OCI-LY3 (cell line): ENCODE data around the gene CTTNBP2NL.

ENCODE experiments used
- H2AFZ ChIP-seq: fragments of 200-600, 300-600 bp; shearing (Covaris generic); 2 replicates; pipeline ENCODE4 v1.6.0; 2014; ENCODE audit warnings: antibody characterized with exemption, low read depth, low read length
- H3K27ac ChIP-seq: fragments of 200-600, 300-600 bp; sonication (generic); 2 replicates; pipeline ENCODE4 v1.5.1; 2014; ENCODE audit warnings: mild to moderate bottlenecking, low read length, moderate library complexity, mixed read lengths
- H3K27me3 ChIP-seq: fragments of 200-600, 300-600 bp; sonication (generic); 2 replicates; pipeline ENCODE4 v1.6.1; 2014; ENCODE audit warnings: low read depth, low read length, mixed read lengths
- H3K36me3 ChIP-seq: fragments of 200-600, 300-600 bp; sonication (generic); replicated peaks from 2 replicates; pipeline ENCODE3; 2014; ENCODE audit warnings: low read depth, low read length, mixed read lengths
- H3K4me1 ChIP-seq: fragments of 300-600, 200-600 bp; sonication (generic); 2 replicates; pipeline ENCODE4 v1.6.1; 2014; ENCODE audit warnings: low read length, mixed read lengths
- H3K4me2 ChIP-seq: fragments of 200-600, 300-600 bp; sonication (generic); 2 replicates; pipeline ENCODE4 v1.6.1; 2014; ENCODE audit warnings: low read length, mixed read lengths
- H3K4me3 ChIP-seq: fragments of 300-600, 200-600 bp; sonication (generic); 2 replicates; pipeline ENCODE4 v1.5.1; 2014; ENCODE audit warnings: antibody characterized with exemption, mild to moderate bottlenecking, low read length, moderate library complexity
- H3K79me2 ChIP-seq: fragments of 300-600, 200-600 bp; shearing (Covaris generic); 2 replicates; pipeline ENCODE4 v1.6.1; 2014; ENCODE audit warnings: mild to moderate bottlenecking, low read length, mixed read lengths
- H3K9ac ChIP-seq: fragments of 300-600, 200-600 bp; shearing (Covaris generic); 2 replicates; pipeline ENCODE4 v1.6.0; 2014; ENCODE audit warnings: mild to moderate bottlenecking, low read length, moderate library complexity
- H3K9me3 ChIP-seq: fragments of 200-600, 300-600 bp; shearing (Covaris generic); 2 replicates; pipeline ENCODE4 v1.6.1; 2014; ENCODE audit warnings: low read length, mixed read lengths; ENCODE audit not compliant: insufficient read depth
- H4K20me1 ChIP-seq: fragments of 200-600, 300-600 bp; sonication (generic); 2 replicates; pipeline ENCODE4 v1.6.1; 2016; ENCODE audit warnings: low read length, mixed read lengths; ENCODE audit not compliant: insufficient read depth
- CTCF ChIP-seq: fragments of 200-600, 300-600 bp; sonication (generic); IDR thresholded peaks from 2 replicates; pipeline ENCODE4 v1.5.1; 2014; ENCODE audit warnings: antibody characterized with exemption, low read length, low read depth
- EZH2phosphoT487 ChIP-seq: fragments of 200-600 bp; shearing (Covaris generic); IDR thresholded peaks from 2 replicates; pipeline ENCODE4 v1.6.1; 2018; ENCODE audit warnings: antibody characterized with exemption, mixed run types, low read depth

The CTTNBP2NL gene

GRCh38 chr1:112357467-112357866 lies 38.5 kb upstream of the CTTNBP2NL start:
- no peaks in the 10 kb centered on the region for H3K9me3 ChIP-seq
- H3K79me2 ChIP-seq, result no peaks in the 10 kb centered on the region
- no peak overlapping the region for H2AFZ ChIP-seq
- no peak for TF ChIP-seq EZH2phosphoT487
- TF ChIP-seq CTCF, result no peak
- H4K20me1 ChIP-seq, result no peaks in the 10 kb centered on the region
- H3K9ac ChIP-seq, result no peak overlapping the region
- no peak overlapping the region for H3K27ac ChIP-seq
- H3K4me1 ChIP-seq, result peaks cover 3% of the 10 kb centered on the region; the same call in 1 of the 2 replicates
- H3K4me3 ChIP-seq, result no peak overlapping the region
- no peaks in the 10 kb centered on the region for H3K36me3 ChIP-seq
- no peak overlapping the region for H3K4me2 ChIP-seq
- no peaks in the 10 kb centered on the region; the same call in none of the 2 replicates for H3K27me3 ChIP-seq

- no peak for TF ChIP-seq CTCF
- TF ChIP-seq EZH2phosphoT487, result no peak
- Histone ChIP-seq H3K4me1 (peaks cover 3% of the 10 kb centered on the region; the same call in 1 of the 2 replicates), H2AFZ (no peak overlapping the region), H3K27ac (no peak overlapping the region), H3K9me3 (no peaks in the 10 kb centered on the region), H3K4me2 (no peak overlapping the region), H4K20me1 (no peaks in the 10 kb centered on the region), H3K4me3 (no peak overlapping the region), H3K79me2 (no peaks in the 10 kb centered on the region), H3K9ac (no peak overlapping the region), H3K27me3 (peaks cover 4% of the 10 kb centered on the region), H3K36me3 (no peaks in the 10 kb centered on the region)
These were observed 37.8 kb upstream of the CTTNBP2NL start for GRCh38 chr1:112358061-112358770.

- Histone ChIP-seq H3K9me3 (no peaks in the 10 kb centered on the region), H3K4me1 (peaks cover 3% of the 10 kb centered on the region; the same call in 1 of the 2 replicates), H3K79me2 (no peaks in the 10 kb centered on the region), H3K36me3 (no peaks in the 10 kb centered on the region), H4K20me1 (no peaks in the 10 kb centered on the region), H3K4me3 (no peak overlapping the region), H3K27me3 (peaks cover 4% of the 10 kb centered on the region), H2AFZ (no peak overlapping the region; the same call in 1 of the 2 replicates), H3K4me2 (no peak overlapping the region), H3K9ac (no peak overlapping the region), H3K27ac (no peak overlapping the region)
- TF ChIP-seq EZH2phosphoT487 (no peak), CTCF (peak; percentile 72)
These were observed 37.1 kb upstream of the CTTNBP2NL start for GRCh38 chr1:112358798-112359408.

GRCh38 chr1:112359961-112360767 lies 35.9 kb upstream of the CTTNBP2NL start:
- Histone ChIP-seq H3K4me1 (peaks cover 3% of the 10 kb centered on the region; the same call in 1 of the 2 replicates), H3K9me3 (no peaks in the 10 kb centered on the region), H3K79me2 (no peaks in the 10 kb centered on the region), H3K4me2 (no peak overlapping the region), H2AFZ (no peak overlapping the region), H4K20me1 (no peaks in the 10 kb centered on the region), H3K27me3 (peaks cover 4% of the 10 kb centered on the region), H3K9ac (no peak overlapping the region), H3K36me3 (no peaks in the 10 kb centered on the region), H3K4me3 (no peak overlapping the region), H3K27ac (no peak overlapping the region)
- TF ChIP-seq CTCF (no peak), EZH2phosphoT487 (no peak)
